ENCODE data around the gene HES1. TPM values are rescaled to one million over a fixed set of nuclear protein-coding genes. Genes with fewer than 3 reads are reported as not detected.

Gene HES1
- total and polyA plus RNA-seq, 4 donors: 16.5 to 70.6 (median 27.5) TPM

DNA sequence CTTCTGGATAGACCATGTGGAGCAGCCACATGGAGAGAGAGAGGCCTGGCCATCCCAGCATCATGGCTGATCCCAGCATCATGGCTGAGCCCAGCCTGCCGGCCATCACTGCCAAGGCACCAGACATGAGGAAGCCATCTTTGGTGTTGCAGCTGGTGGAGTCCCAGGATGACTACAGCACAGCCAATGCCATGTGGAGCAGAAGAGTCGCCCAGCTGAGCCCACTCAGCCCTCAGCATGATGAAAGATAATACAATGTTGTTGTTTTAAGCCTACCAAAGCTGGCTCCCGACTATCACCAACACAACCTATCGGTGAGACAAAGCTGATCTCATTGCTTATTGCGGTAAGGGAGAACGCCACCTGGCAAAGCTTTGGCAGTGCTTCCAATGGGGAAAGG is 18.4 kb downstream of the HES1 start:
- Histone ChIP-seq H3K27me3 (ENCODE audit: control insufficient read depth in 3 of 3, insufficient read depth in 3 of 3, low read length in 2 of 3) (no peaks in the 10 kb centered on the region), H3K4me3 (no peak overlapping the region), H3K9ac (ENCODE audit: insufficient read depth in 1 of 2, low read length in 2 of 2) (no peak overlapping the region), H3K4me1 (ENCODE audit: control insufficient read depth in 5 of 5, insufficient read depth in 5 of 5, low read length in 5 of 5) (peaks cover 0 to 2% (median 0%) of the 10 kb centered on the region in 5 donors), H3K36me3 (ENCODE audit: control insufficient read depth in 4 of 4, insufficient read depth in 4 of 4, low read length in 4 of 4) (peaks cover 0 to 3% (median 0%) of the 10 kb centered on the region in 4 donors), H3K9me3 (ENCODE audit: control insufficient read depth in 4 of 4, insufficient read depth in 3 of 4, low read length in 3 of 4) (peaks cover 0 to 5% (median 0%) of the 10 kb centered on the region in 4 donors), H3K27ac (ENCODE audit: low read depth in 1 of 2, low read length in 1 of 2) (no peak overlapping the region)
- TF ChIP-seq CTCF (IDR thresholded peaks at IDR 0.05; ENCODE audit: control extremely low read depth, extremely low read depth): no peak
- ATAC-seq (ENCODE audit: insufficient read depth, low FRiP score): no peak
- no peak for DNase-seq
- WGBS, 2 donors: 97% methylated on average over 6 of the region's 6 CpGs

DNA sequence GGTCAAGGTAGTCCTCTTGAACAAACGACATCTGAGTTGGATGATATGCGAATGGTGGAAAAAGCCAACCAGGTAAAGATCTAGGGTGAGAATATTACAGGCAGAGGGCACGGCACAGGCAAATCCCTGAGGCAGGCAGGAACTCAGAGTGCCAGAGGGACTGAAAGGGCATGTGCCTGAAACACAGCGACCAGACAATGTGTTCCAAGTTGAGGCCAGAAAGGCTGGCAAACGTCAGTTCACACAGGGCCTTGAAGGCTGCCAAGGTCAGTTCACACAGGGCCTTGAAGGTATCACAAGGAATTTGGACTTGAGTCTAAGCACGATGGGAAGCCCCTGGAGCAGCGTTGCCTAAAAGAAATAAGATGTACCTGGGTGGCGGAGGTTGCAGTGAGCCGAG is 20.1 kb downstream of the HES1 start:
- no peak for TF ChIP-seq CTCF (IDR thresholded peaks at IDR 0.05; ENCODE audit: control extremely low read depth, extremely low read depth)
- 94 to 96% methylated on average over 9 of the region's 9 CpGs for WGBS, 2 donors
- Histone ChIP-seq H3K4me1 (ENCODE audit: control insufficient read depth in 5 of 5, insufficient read depth in 5 of 5, low read length in 5 of 5) (peaks cover 0 to 12% (median 2%) of the 10 kb centered on the region in 5 donors), H3K27me3 (ENCODE audit: control insufficient read depth in 3 of 3, insufficient read depth in 3 of 3, low read length in 2 of 3) (no peaks in the 10 kb centered on the region), H3K4me3 (no peak overlapping the region), H3K9ac (ENCODE audit: insufficient read depth in 1 of 2, low read length in 2 of 2) (no peak overlapping the region), H3K36me3 (ENCODE audit: control insufficient read depth in 4 of 4, insufficient read depth in 4 of 4, low read length in 4 of 4) (peaks cover 0 to 3% (median 0%) of the 10 kb centered on the region in 4 donors), H3K9me3 (ENCODE audit: control insufficient read depth in 4 of 4, insufficient read depth in 3 of 4, low read length in 3 of 4) (peaks cover 0 to 5% (median 0%) of the 10 kb centered on the region in 4 donors), H3K27ac (ENCODE audit: low read depth in 1 of 2, low read length in 1 of 2) (no peak overlapping the region)
- DNase-seq (no peak), ATAC-seq (ENCODE audit: insufficient read depth, low FRiP score) (no peak)

DNA sequence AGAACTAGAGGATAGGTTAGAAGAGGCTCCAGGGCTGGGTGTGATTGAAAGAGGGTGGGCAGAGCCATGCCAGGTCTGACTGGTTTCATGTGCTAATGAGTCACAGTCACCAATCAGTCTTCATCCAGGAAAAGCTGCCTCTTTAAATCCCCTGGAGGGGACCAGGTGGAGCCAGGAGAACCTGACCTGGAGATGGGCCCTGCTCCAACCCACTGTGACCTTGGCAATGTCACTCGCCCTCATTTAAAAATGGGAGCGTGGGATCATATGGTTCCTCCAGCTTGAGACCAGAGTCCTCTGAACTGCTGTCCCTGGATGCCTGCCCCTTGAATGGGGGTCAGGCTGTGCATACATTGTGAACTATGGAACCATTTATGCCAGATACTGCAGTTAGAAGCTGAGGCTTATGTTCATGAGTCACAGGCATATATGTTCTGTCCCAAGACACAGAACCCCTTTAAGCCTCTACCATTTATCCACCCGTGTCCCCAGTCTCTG is 23.0 kb downstream of the HES1 start:
- Histone ChIP-seq H3K4me1 (ENCODE audit: control insufficient read depth in 5 of 5, insufficient read depth in 5 of 5, low read length in 5 of 5) (peaks cover 0 to 26% (median 4%) of the 10 kb centered on the region in 5 donors), H3K4me3 (no peak overlapping the region), H3K27me3 (ENCODE audit: control insufficient read depth in 3 of 3, insufficient read depth in 3 of 3, low read length in 2 of 3) (no peaks in the 10 kb centered on the region), H3K9ac (ENCODE audit: insufficient read depth in 1 of 2, low read length in 2 of 2) (no peak overlapping the region), H3K27ac (ENCODE audit: low read depth in 1 of 2, low read length in 1 of 2) (no peak overlapping the region), H3K36me3 (ENCODE audit: control insufficient read depth in 4 of 4, insufficient read depth in 4 of 4, low read length in 4 of 4) (peaks cover 0 to 3% (median 0%) of the 10 kb centered on the region in 4 donors), H3K9me3 (ENCODE audit: control insufficient read depth in 4 of 4, insufficient read depth in 3 of 4, low read length in 3 of 4) (peaks cover 0 to 5% (median 0%) of the 10 kb centered on the region in 4 donors)
- DNase-seq (no peak), ATAC-seq (ENCODE audit: insufficient read depth, low FRiP score) (no peak)
- 87% methylated on average over 3 of the region's 3 CpGs for WGBS, 2 donors
- no peak for TF ChIP-seq CTCF (IDR thresholded peaks at IDR 0.05; ENCODE audit: control extremely low read depth, extremely low read depth)

DNA sequence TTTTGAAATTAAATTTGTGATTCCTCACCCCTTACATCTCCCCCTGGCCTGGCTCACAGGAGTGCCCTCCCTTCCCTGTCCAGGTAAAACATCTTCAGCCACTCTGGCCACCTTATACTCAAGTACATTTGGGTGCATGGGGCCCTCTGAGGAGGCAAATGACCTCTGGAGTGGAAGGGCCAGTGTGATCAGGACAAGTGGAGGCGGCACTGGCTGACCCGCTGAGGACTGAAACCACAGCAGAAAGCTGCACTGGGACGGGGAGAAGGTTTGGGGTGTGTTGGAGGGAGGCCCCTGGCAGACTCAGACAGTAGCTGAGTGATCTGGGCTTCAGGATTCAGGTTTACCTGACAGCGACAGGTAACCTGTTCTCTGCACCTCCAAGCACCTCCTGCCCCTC is 24.2 kb downstream of the HES1 start:
- ATAC-seq (ENCODE audit: insufficient read depth, low FRiP score): no peak
- H3K27ac ChIP-seq (ENCODE audit: low read depth in 1 of 2, low read length in 1 of 2): no peak overlapping the region

More for the DNA sequence above, 24.2 kb downstream of the HES1 start:
- H3K4me3 ChIP-seq: no peak overlapping the region
- no peaks in the 10 kb centered on the region for H3K9me3 ChIP-seq (ENCODE audit: control insufficient read depth in 4 of 4, insufficient read depth in 3 of 4, low read length in 3 of 4)
- no peaks in the 10 kb centered on the region for H3K27me3 ChIP-seq (ENCODE audit: control insufficient read depth in 3 of 3, insufficient read depth in 3 of 3, low read length in 2 of 3)
- TF ChIP-seq CTCF (IDR thresholded peaks at IDR 0.05; ENCODE audit: control extremely low read depth, extremely low read depth): no peak
- DNase-seq: no peak
- WGBS, 2 donors: 82 to 95% methylated on average over 4 of the region's 4 CpGs
- H3K9ac ChIP-seq (ENCODE audit: insufficient read depth in 1 of 2, low read length in 2 of 2): no peak overlapping the region
- H3K36me3 ChIP-seq (ENCODE audit: control insufficient read depth in 4 of 4, insufficient read depth in 4 of 4, low read length in 4 of 4): no peaks in the 10 kb centered on the region
- peaks cover 0 to 32% (median 4%) of the 10 kb centered on the region in 5 donors for H3K4me1 ChIP-seq (ENCODE audit: control insufficient read depth in 5 of 5, insufficient read depth in 5 of 5, low read length in 5 of 5)
